Chondrocyte (in vitro differentiated cells): Measurements from ENCODE around the gene SAPCD2. TPM values are rescaled to one million over a fixed set of nuclear protein-coding genes. Genes with fewer than 3 reads are reported as not detected.

ENCODE experiments used
- DNase-seq: peaks from one replicate; pipeline ENCODE4 v3.0.0; 2021; ENCODE audit warnings: mixed read lengths, low spot score
- H3K27ac Mint-ChIP-seq: one replicate; pipeline ENCODE4 v1.8.0; 2021; ENCODE audit warnings: mild to moderate bottlenecking, moderate library complexity, mixed read lengths; ENCODE audit not compliant: unreplicated experiment
- H3K27me3 Mint-ChIP-seq: 2 replicates; pipeline ENCODE4 v1.8.0; 2021; ENCODE audit warnings: low read depth, mixed read lengths
- H3K36me3 Mint-ChIP-seq: 2 replicates; pipeline ENCODE4 v1.8.0; 2021; ENCODE audit warnings: low read depth, mixed read lengths
- H3K4me1 Mint-ChIP-seq: 2 replicates; pipeline ENCODE4 v1.8.0; 2021; ENCODE audit warnings: low read depth, mild to moderate bottlenecking, mixed read lengths
- H3K4me3 Mint-ChIP-seq: one replicate; pipeline ENCODE4 v1.8.0; 2021; ENCODE audit warnings: mild to moderate bottlenecking, moderate library complexity, mixed read lengths; ENCODE audit not compliant: unreplicated experiment
- H3K9me3 Mint-ChIP-seq: 2 replicates; pipeline ENCODE4 v1.8.0; 2021; ENCODE audit warnings: low read depth, mixed read lengths
- total RNA-seq: library from RNA; stranded (reverse); gene quantifications from 3 replicates; pipeline ENCODE4 v1.2.1, GENCODE V29; 2021
- TF ChIP-seq, protein P1 (sequence below): fragments of 200-600 bp; sonication (generic); IDR thresholded peaks from 2 replicates; pipeline ENCODE4 v1.5.0; 2021; ENCODE audit warnings: antibody characterized with exemption, mild to moderate bottlenecking, moderate library complexity

Gene SAPCD2
- total RNA-seq, 1 donor from 2014 or later: 2.5 TPM

DNA sequence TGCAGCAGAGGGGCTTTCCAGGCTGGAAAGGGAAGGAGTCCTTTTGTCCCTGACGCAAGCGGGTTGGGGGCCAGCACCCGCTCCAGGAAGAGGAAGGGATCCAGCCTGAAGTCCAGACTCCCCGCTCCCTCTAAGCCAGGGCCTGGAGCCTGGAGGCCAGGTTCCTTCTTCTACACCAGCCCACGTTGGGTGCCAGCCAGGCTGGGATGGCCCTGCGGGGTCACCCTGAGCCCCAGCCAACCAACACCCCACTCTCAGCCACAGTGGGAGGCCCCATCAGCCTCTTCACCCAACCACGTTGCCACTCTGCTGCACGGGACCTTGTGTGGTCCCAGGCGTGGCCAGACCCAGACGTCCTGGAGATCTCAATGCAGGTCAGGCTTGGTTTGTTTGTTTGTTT is 37.5 kb downstream of the SAPCD2 start:
- DNase-seq: no peak
- H3K27me3 Mint-ChIP-seq: no peaks in the 10 kb centered on the region
- no peaks in the 10 kb centered on the region for H3K4me1 Mint-ChIP-seq
- H3K9me3 Mint-ChIP-seq: no peaks in the 10 kb centered on the region
- TF ChIP-seq, protein P1, sequence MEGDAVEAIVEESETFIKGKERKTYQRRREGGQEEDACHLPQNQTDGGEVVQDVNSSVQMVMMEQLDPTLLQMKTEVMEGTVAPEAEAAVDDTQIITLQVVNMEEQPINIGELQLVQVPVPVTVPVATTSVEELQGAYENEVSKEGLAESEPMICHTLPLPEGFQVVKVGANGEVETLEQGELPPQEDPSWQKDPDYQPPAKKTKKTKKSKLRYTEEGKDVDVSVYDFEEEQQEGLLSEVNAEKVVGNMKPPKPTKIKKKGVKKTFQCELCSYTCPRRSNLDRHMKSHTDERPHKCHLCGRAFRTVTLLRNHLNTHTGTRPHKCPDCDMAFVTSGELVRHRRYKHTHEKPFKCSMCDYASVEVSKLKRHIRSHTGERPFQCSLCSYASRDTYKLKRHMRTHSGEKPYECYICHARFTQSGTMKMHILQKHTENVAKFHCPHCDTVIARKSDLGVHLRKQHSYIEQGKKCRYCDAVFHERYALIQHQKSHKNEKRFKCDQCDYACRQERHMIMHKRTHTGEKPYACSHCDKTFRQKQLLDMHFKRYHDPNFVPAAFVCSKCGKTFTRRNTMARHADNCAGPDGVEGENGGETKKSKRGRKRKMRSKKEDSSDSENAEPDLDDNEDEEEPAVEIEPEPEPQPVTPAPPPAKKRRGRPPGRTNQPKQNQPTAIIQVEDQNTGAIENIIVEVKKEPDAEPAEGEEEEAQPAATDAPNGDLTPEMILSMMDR: no peak
- no peak overlapping the region for H3K27ac Mint-ChIP-seq
- no peak overlapping the region for H3K4me3 Mint-ChIP-seq
- H3K36me3 Mint-ChIP-seq: no peaks in the 10 kb centered on the region

DNA sequence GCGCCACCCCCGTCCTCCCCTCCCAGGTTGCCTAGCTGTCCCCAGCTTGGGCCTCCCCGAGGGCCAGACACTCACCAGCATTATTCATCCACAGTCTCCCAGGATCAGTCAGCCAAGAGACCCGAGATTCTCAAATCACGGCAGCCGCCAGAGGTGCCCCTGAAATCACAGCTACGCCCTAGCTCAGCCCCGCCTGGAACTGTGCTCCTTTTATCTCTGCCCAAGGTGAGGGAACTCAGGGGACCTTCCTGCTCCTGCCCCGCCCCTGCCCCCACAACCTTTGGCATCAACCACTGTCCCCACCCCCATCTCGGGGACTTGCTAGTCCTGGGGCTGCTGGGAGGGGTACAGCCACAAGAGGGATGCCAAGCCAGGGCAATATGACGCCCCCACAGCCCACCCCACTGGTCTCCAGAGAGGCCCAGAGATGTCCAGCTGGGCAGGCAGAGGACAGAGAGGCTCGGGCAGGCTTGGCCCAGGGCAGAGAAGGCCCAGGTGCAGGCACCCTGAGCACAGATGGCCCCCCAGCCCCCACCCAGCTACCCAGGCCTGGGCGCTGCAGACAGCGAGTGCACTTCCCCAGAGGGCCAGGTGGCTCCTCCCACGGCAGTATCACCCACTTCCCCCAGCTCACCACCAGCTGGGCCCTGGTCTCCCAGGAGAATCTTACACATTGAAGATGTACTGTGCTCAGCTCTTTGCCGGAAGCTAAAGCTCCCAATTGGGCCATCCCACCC is 38.3 kb downstream of the SAPCD2 start, which contains the start of gene FUT7:
Gene FUT7, minus strand, starts transcription at position 185 of the 737 bp plus-strand sequence. Its CDS starts 97 bp downstream, at position 88.
- Mint-ChIP-seq H3K4me1 (peaks cover 3% of the 10 kb centered on the region), H3K4me3 (no peak within 1 kb of the TSS), H3K27me3 (no peaks in the 10 kb centered on the region), H3K36me3 (no peaks in the 10 kb centered on the region), H3K9me3 (no peaks in the 10 kb centered on the region), H3K27ac (no peak within 1 kb of the TSS)
- TF ChIP-seq, protein P1: no peak
- DNase-seq: no peak

DNA sequence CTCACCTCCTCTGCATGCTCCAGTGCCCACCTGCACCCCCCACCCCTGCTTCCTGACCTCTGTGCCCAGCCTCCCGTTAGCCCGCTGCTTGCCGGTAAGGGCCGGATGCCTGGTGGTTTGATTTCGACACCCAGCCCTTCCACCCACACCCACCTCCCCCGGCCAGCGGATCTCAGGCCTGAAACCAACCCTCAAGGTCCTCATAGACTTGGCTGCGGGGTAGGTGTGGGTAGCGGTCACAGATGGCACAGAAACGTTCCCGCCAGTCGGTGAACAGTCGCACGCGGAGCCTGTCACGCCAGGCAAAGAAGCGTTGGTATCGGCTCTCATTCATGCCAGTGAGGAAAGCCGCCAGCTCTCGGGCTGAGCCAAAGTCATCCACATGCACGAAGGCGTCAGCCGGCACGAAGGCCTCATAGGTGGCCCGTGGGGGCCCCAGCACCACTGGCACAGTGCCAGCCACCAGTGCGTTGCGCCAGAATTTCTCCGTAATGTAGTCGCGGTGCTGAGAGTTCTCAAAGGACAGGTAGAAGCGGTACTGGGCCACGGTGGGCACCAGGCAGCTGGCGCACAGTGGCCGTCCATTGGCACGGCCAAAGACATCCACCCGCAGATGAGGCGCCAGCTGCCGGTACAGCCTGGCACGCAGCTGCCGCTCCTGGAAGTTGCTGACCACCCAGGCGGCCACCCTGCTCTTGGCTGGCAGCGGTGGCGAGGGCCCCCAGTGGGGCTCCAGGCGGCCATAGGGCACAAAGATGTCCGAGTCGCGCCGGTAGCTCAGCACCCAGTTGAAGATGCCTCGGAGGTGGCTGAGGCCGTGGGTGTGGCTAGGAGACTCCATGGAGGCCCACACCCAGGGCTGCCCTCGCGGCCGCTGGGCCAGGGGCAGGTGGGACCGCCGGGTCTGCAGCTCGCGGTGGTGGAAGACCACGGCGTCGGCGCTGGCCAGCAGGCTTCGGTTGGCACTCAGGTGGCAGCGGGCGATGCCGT is 39.5 kb downstream of the SAPCD2 start:
- H3K4me3 Mint-ChIP-seq: no peak overlapping the region
- H3K27me3 Mint-ChIP-seq: no peaks in the 10 kb centered on the region
- H3K36me3 Mint-ChIP-seq: no peaks in the 10 kb centered on the region
- H3K9me3 Mint-ChIP-seq: no peaks in the 10 kb centered on the region
- peaks cover 7% of the 10 kb centered on the region for H3K4me1 Mint-ChIP-seq
- TF ChIP-seq, protein P1: no peak
- DNase-seq: no peak
- H3K27ac Mint-ChIP-seq: no peak overlapping the region

DNA sequence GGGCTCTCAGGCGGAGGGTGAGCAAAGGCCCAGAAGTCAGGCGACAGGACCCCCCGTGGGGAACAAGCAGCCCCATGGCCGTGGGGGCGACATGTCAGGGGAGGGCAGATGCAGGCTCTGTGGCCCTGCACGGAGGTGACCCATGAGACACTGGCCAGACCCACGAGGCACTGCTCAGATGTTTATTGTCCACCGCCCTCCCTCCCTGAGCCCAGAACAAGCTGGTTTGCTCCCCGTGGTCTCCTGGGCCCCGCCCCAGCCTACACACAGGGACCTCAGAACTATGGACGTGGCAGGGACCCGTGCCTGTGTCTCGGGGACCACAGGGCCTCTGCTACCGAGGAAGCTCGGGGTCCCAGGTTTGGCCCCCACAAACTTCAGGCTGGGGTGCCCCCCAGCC is 40.4 kb downstream of the SAPCD2 start:
- Mint-ChIP-seq H3K4me3 (no peak overlapping the region), H3K9me3 (no peaks in the 10 kb centered on the region), H3K4me1 (peaks cover 7% of the 10 kb centered on the region), H3K36me3 (no peaks in the 10 kb centered on the region), H3K27me3 (no peaks in the 10 kb centered on the region), H3K27ac (no peak overlapping the region)
- DNase-seq: no peak
- TF ChIP-seq, protein P1: no peak
